ENCODE results near the gene GTF3C4. TPM values are rescaled to one million over a fixed set of nuclear protein-coding genes. Genes with fewer than 3 reads are reported as not detected.

Gene GTF3C4
- total and polyA plus RNA-seq, 10 of the 15 experiments (the other 5 are each of a cell fraction or from before 2014, with no cell fraction given): 3.2 to 18.9 (median 8.2) TPM

GRCh38 chr9:132739710-132740310 lies 69.5 kb downstream of the GTF3C4 start:
- ChIA-PET CTCF (no interaction called here), RAD21 (ENCODE audit: unreplicated experiment) (no interaction called here), POLR2A (no interaction called here), SMC1A (ENCODE audit: uncharacterized antibody, unreplicated experiment) (interaction anchor here (1.3 kb wide), 1 partner anchor 48 kb away, joined by 3 read pairs; no protein-coding TSS in a partner anchor)
- TF ChIP-seq TCF12 (IDR thresholded peaks at IDR 0.05; ENCODE audit: low read depth, low read length) (no peak), NKRF (conservative IDR thresholded peaks at IDR 0.05) (no peak), CEBPZ (IDR thresholded peaks at IDR 0.05; ENCODE audit: low read depth, low read length) (no peak), SIN3A (IDR thresholded peaks at IDR 0.05; ENCODE audit: low read depth, low read length) (no peak), MLLT1 (IDR thresholded peaks at IDR 0.05) (no peak)
- TF ChIP-seq, protein P1, sequence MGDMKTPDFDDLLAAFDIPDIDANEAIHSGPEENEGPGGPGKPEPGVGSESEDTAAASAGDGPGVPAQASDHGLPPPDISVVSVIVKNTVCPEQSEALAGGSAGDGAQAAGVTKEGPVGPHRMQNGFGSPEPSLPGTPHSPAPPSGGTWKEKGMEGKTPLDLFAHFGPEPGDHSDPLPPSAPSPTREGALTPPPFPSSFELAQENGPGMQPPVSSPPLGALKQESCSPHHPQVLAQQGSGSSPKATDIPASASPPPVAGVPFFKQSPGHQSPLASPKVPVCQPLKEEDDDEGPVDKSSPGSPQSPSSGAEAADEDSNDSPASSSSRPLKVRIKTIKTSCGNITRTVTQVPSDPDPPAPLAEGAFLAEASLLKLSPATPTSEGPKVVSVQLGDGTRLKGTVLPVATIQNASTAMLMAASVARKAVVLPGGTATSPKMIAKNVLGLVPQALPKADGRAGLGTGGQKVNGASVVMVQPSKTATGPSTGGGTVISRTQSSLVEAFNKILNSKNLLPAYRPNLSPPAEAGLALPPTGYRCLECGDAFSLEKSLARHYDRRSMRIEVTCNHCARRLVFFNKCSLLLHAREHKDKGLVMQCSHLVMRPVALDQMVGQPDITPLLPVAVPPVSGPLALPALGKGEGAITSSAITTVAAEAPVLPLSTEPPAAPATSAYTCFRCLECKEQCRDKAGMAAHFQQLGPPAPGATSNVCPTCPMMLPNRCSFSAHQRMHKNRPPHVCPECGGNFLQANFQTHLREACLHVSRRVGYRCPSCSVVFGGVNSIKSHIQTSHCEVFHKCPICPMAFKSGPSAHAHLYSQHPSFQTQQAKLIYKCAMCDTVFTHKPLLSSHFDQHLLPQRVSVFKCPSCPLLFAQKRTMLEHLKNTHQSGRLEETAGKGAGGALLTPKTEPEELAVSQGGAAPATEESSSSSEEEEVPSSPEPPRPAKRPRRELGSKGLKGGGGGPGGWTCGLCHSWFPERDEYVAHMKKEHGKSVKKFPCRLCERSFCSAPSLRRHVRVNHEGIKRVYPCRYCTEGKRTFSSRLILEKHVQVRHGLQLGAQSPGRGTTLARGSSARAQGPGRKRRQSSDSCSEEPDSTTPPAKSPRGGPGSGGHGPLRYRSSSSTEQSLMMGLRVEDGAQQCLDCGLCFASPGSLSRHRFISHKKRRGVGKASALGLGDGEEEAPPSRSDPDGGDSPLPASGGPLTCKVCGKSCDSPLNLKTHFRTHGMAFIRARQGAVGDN (IDR thresholded peaks at IDR 0.05): no peak
- no TSS peak for BruUV-seq (replicated peaks)
- H3K27ac ChIP-seq (ENCODE audit: control insufficient read depth, insufficient read depth): no peak overlapping the region
- FAIRE-seq (no peak), DNase-seq (ENCODE audit: low read depth, low spot score) (no peak), ATAC-seq (no peak)
- no peaks in the 10 kb centered on the region for H3K9me3 ChIP-seq (replicated peaks; ENCODE audit: control insufficient read depth, insufficient read depth, low read length)
- H3K79me2 ChIP-seq (ENCODE audit: control insufficient read depth, insufficient read depth, low read length): no peaks in the 10 kb centered on the region
- intact Hi-C loops (cut with micrococcal nuclease; ENCODE audit: unreplicated experiment) (no loop called here), in situ Hi-C loops (cut with MboI) (no loop called here)
- H3K36me3 ChIP-seq (ENCODE audit: control insufficient read depth in 2 of 2, insufficient read depth in 2 of 2, low read length in 1 of 2): no peaks in the 10 kb centered on the region
- no peak overlapping the region for H2AFZ ChIP-seq (ENCODE audit: control insufficient read depth, low read depth, low read length)
- H4K20me1 ChIP-seq (ENCODE audit: control insufficient read depth, insufficient read depth): no peaks in the 10 kb centered on the region
- no peak overlapping the region for H3K4me3 ChIP-seq
- H3K27me3 ChIP-seq (replicated peaks in 1 of 2; ENCODE audit: control insufficient read depth in 2 of 2, insufficient read depth in 2 of 2, low read length in 1 of 2): peaks cover 3 to 6% of the 10 kb centered on the region in 2 experiments; a peak in 3 of 4 replicates
- H3K4me1 ChIP-seq (ENCODE audit: control insufficient read depth, insufficient read depth, low read length): no peaks in the 10 kb centered on the region
- 31% methylated on average over 9 of the region's 9 CpGs for WGBS (ENCODE audit: insufficient coverage, insufficient replicate concordance, low lambda C conversion rate, missing lambda C conversion rate)
- H3K9ac ChIP-seq (ENCODE audit: control insufficient read depth, insufficient read depth, low read length): no peak overlapping the region
- H3K4me2 ChIP-seq (ENCODE audit: control insufficient read depth, insufficient read depth): no peak overlapping the region
